HT-29 (cell line): ENCODE data around the gene SLC39A11. TPM values are rescaled to one million over a fixed set of nuclear protein-coding genes. Genes with fewer than 3 reads are reported as not detected.
"Not testable (repeated sequence)": the region's sequence is repeated elsewhere in the genome, so short reads cannot be mapped to it uniquely, and the experiment has no call there.

Experiments
- DNase-seq: peaks from one replicate; pipeline ENCODE4 v3.0.0-alpha.2; 2015; ENCODE audit warnings: low spot score
- total RNA-seq: library from RNA; depleted of rRNA; stranded (reverse); fragments of >200 nt; shearing (Covaris generic); gene quantifications from 2 replicates; pipeline ENCODE4 v1.2.3, GENCODE V29; 2014

Gene SLC39A11
- total RNA-seq, 1 experiment from 2014 or later = 20.7 TPM

DNA sequence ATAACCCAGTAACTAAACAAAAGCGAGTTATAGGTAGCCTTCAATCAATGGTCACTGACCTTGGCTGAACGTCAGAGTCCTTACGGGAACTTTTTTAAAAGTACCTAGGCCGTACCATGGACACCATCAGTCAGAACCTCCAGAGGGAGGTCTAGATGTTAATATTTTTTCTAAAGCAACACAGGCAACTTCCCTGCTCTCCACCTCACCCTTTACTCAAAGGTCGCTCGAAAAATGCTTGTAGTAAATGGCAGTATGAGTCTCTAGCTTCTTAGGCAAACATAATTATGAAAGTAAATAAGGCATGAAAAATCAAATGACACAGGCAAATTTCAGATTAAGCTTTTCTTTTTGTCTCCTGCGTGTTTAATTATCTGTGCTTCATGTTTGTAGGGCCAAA, 82.1 kb downstream of the SLC39A11 start:
- no peak for DNase-seq

DNA sequence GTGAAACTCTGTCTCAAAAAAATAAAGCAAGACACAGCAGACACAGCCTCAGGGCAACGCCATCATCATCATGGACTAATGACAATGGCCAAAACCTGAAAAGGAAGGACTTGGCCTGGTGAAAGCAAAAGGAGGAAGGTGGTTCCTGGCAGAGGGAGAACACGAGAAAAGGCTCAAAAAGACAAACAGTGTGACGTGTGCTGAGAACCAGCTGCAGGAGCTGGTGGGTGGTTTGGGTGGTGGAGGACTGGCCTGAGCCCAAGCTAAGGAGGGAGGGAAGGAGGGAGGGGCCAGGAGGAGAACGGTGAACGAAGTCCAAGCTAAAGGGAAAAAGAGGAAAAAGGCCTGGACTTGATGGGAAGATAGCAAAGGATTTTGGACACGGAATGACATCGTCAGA, 85.1 kb downstream of the SLC39A11 start:
- no peak for DNase-seq

GRCh38 chr17:73005360-73005759, 87.1 kb downstream of the SLC39A11 start:
- no peak for DNase-seq

GRCh38 chr17:73003487-73003886, 89.0 kb downstream of the SLC39A11 start:
- DNase-seq = peak; percentile 57

GRCh38 chr17:73000832-73001231, 91.7 kb downstream of the SLC39A11 start:
- no peak for DNase-seq

GRCh38 chr17:72999474-72999873, 93.0 kb downstream of the SLC39A11 start:
- DNase-seq = not testable (repeated sequence)

GRCh38 chr17:72998343-72998742, 94.1 kb downstream of the SLC39A11 start:
- no peak for DNase-seq

- no peak for DNase-seq
Observed at GRCh38 chr17:72997559-72997958, 94.9 kb downstream of the SLC39A11 start.

DNA sequence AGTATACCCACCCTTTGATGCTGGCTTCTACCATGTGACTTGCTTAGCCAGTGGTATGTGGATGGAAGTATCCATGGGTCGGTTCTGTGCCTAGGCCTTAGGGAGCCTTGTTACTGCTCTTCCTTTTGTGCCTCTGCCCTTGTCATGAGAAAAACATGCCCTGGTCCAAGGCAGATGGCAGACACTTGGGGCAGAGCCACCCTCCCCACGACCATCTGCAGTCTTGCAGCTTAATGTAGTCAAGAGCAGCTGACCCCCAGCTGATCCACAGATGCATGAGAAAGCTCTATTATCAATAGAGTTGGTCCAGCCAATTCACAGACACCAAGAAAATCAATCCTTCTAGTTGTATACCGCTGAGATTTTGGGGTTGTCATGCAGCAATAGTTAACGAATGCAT, 95.7 kb downstream of the SLC39A11 start:
- DNase-seq = no peak

DNA sequence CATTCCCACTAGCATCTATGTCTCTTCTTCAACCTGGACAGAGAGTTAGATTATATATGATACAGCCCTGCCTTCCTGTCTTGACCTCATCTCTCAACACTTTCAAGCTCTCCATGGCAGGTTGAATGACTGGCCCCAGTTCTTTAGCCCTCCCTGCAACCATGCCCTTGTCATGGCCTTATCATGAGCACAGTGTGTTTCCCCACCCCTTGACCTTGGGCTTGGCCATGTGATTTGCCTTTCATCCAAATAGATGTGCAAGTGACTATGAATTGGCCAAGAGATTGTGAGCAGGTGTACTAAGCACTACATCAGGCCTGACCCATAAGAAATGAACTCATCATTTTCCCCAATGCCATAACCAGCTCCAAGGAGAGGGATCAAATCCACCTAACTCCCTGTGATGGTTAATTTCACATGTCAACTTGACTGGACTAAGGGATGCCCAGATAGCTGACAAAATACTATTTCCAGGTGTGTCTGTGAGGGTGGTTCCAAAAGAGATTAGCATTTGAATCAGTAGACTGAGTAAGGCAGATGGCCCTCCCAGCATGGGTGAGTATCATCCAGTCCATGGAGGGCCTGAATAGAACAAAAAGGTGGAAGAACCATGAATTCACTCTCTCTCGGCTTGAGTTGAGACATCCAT, 97.4 kb downstream of the SLC39A11 start:
- DNase-seq = no peak

DNA sequence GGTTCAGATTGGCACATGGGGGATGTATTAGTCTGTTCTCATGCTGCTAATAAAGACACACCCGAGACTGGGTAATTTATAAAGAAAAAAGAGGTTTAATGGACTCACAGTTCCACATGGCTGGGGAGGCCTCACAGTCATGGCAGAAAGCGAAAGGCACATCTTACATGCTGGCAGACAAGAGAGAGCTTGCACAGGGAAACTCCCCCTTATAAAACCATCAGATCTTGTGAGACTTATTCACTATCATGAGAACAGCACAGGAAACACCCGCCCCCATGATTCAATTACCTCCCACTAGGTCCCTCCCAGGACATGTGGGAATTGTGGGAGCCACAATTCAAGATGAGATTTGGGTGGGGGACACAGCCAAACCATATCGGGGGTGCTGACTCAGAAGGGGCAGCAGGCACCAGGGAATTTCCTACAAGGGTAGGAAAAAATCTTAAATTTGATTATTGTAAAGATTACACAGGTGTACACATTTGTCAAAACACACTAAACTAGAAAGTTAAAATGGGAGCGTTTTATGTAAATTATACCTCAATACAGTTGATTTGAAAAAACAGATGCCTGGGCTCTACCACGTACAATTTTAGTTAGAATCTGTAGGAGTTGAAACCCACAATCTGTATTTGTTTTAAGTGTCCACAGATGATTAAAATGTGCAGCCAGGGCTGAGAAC, 99.6 kb downstream of the SLC39A11 start:
- DNase-seq = not testable (repeated sequence)

GRCh38 chr17:72991651-72992050, 100.8 kb downstream of the SLC39A11 start:
- DNase-seq = no peak

- DNase-seq = no peak
Observed at GRCh38 chr17:72989074-72989610, 103.3 kb downstream of the SLC39A11 start.

GRCh38 chr17:72988451-72988850, 104.0 kb downstream of the SLC39A11 start:
- DNase-seq = no peak

DNA sequence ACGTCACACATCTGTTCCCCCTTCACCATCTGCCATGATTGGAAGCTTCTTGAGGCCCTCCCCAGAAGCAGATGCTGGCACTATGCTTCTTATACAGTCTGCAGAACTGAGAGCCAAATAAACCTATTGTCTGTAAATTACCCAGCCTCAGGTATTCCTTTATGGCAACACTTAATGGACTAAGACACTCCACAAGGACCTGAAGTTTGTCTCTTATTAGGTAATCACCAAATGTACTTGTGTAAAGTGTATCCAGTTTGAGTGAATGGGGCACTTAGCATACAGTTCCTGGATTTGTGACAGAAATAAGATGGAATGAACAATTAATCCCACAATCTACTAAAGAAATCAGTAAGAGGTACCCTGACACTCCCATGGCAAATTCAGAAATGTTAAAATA, 105.3 kb downstream of the SLC39A11 start:
- DNase-seq = no peak

GRCh38 chr17:72985882-72986720, 106.4 kb downstream of the SLC39A11 start:
- DNase-seq = peak; percentile 88

GRCh38 chr17:72984926-72985325, 107.6 kb downstream of the SLC39A11 start:
- no peak for DNase-seq

DNA sequence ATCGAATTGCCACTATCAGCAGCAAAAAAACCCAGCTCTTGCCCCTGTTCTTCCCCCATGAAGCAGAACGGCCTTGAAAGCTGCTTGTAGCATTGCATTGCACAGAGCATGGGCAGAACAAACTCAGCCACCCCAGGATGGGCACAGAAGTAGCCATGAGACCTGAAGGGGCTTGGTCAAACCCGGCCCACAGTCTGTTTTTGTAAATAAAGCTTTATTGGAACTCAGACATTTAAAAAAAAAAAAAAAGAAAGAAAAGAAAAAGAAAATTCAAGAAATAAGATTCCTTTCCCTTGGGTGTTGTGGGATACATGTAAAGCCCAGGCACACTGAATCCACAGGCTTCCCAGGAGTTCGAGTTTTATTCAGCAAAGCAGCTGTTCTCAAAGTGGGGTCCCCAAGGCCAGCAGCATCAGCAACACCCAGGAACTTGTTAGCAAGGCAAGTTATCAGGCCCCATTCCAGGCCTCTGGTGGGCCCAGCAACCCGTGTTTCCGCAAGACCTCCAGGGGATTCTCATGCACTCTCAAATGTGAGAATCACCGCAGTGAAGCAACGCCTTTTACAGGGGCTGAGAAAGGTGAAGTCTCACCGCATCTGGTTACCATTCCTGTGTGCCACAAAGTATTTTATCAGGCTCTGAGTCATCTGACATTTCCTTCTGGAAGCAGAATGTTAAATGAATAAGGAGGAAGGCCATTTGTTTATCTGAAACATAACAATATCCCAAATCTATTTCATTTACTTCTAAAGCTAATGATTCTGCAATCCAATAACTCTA, 108.2 kb downstream of the SLC39A11 start:
- peak; percentile 65 for DNase-seq

GRCh38 chr17:72982680-72983079, 109.8 kb downstream of the SLC39A11 start:
- DNase-seq = no peak

- DNase-seq = no peak
Observed at GRCh38 chr17:72978593-72979218, 113.8 kb downstream of the SLC39A11 start.
